PC-9 (cell line): ENCODE results near the gene FAM120B. TPM values are rescaled to one million over a fixed set of nuclear protein-coding genes. Genes with fewer than 3 reads are reported as not detected.

ENCODE experiments used
- BruUV-seq: library from RNA; stranded (reverse); fragments of 400-500 nt; replicated peaks from 2 replicates; lab custom pipeline; 2021; lab: Mats Ljungman, UMichigan
- CTCF ChIA-PET: fragments of 300-600 bp; sonication (Branson Sonifier 250); formaldehyde crosslinking; loops from one replicate; lab custom pipeline; 2022; ENCODE audit warnings: antibody characterized with exemption; lab: Charles Lee
- POLR2A ChIA-PET: fragments of 300-600 bp; sonication (Branson Sonifier 250); formaldehyde crosslinking; loops from one replicate; lab custom pipeline; 2022; ENCODE audit warnings: antibody characterized with exemption; ENCODE audit not compliant: unreplicated experiment; lab: Charles Lee
- DNase-seq, 2 experiments: peaks; one replicate each; pipeline versions ENCODE4 v3.0.0 to v3.0.0-alpha.2; 2015 to 2022; ENCODE audit warnings: mixed read lengths in 1 of 2
- H2AFZ ChIP-seq: fragments of 200-600 bp; sonication (generic); 2 replicates; pipeline ENCODE4 v1.8.1; 2017; ENCODE audit warnings: antibody characterized with exemption
- H3F3A ChIP-seq: fragments of 200-600 bp; sonication (generic); 2 replicates; pipeline ENCODE4 v1.8.1; 2017; ENCODE audit warnings: antibody characterized with exemption, mild to moderate bottlenecking, low read depth; ENCODE audit not compliant: insufficient read depth
- H3K27ac ChIP-seq: fragments of 200-600 bp; sonication (generic); 2 replicates; pipeline ENCODE4 v1.6.1; 2016; ENCODE audit warnings: mixed run types
- H3K27me3 ChIP-seq: fragments of 200-600 bp; sonication (generic); 2 replicates; pipeline ENCODE4 v1.6.1; 2016; ENCODE audit warnings: low read depth, mixed run types; ENCODE audit not compliant: insufficient read depth
- H3K36me3 ChIP-seq: fragments of 200-600 bp; sonication (generic); 2 replicates; pipeline ENCODE4 v1.6.1; 2016; ENCODE audit warnings: low read depth, mixed run types
- H3K4me1 ChIP-seq: fragments of 200-600 bp; sonication (generic); replicated peaks from 2 replicates; pipeline ENCODE4 v1.6.1; 2016; ENCODE audit warnings: mixed run types; ENCODE audit not compliant: insufficient read depth
- H3K4me2 ChIP-seq: fragments of 200-600 bp; sonication (generic); 2 replicates; pipeline ENCODE4 v1.6.1; 2017; ENCODE audit warnings: mixed run types
- H3K4me3 ChIP-seq: fragments of 200-600 bp; sonication (generic); 2 replicates; pipeline ENCODE4 v1.6.1; 2016; ENCODE audit warnings: mixed run types
- H3K79me2 ChIP-seq: fragments of 200-600 bp; sonication (generic); 2 replicates; pipeline ENCODE4 v1.6.1; 2017; ENCODE audit warnings: low read depth, mixed run types
- H3K9me2 ChIP-seq: fragments of 200-600 bp; sonication (generic); 2 replicates; pipeline ENCODE4 v1.8.1; 2017; ENCODE audit warnings: mild to moderate bottlenecking; ENCODE audit not compliant: insufficient read depth
- H3K9me3 ChIP-seq: fragments of 200-600 bp; sonication (generic); 2 replicates; pipeline ENCODE4 v1.8.1; 2016; ENCODE audit warnings: low read depth; ENCODE audit not compliant: insufficient read depth
- H4K20me1 ChIP-seq: fragments of 200-600 bp; sonication (generic); 2 replicates; pipeline ENCODE4 v1.8.1; 2017; ENCODE audit not compliant: insufficient read depth
- EZH2 ChIP-seq: fragments of 200-600 bp; sonication (generic); IDR thresholded peaks from 2 replicates; pipeline ENCODE4 v1.8.0; 2017; ENCODE audit warnings: antibody characterized with exemption, low read depth
- intact Hi-C: fragments of 100-400 bp; cut with micrococcal nuclease; formaldehyde crosslinking; loops from one replicate; pipeline ENCODE4 v1.10.0; 2022; ENCODE audit not compliant: unreplicated experiment
- total RNA-seq: library from RNA; stranded (reverse); gene quantifications from 2 replicates; pipeline ENCODE4 v1.2.3, GENCODE V29; 2021
- TF ChIP-seq, protein P1 (sequence below): fragments of 200-600 bp; sonication (generic); conservative IDR thresholded peaks from 2 replicates; pipeline ENCODE4 v1.6.1; 2017; ENCODE audit warnings: mixed run types, antibody characterized with exemption, mild to moderate bottlenecking, moderate library complexity

Gene FAM120B
- total RNA-seq, 1 experiment from 2014 or later, result 14.3 TPM

DNA sequence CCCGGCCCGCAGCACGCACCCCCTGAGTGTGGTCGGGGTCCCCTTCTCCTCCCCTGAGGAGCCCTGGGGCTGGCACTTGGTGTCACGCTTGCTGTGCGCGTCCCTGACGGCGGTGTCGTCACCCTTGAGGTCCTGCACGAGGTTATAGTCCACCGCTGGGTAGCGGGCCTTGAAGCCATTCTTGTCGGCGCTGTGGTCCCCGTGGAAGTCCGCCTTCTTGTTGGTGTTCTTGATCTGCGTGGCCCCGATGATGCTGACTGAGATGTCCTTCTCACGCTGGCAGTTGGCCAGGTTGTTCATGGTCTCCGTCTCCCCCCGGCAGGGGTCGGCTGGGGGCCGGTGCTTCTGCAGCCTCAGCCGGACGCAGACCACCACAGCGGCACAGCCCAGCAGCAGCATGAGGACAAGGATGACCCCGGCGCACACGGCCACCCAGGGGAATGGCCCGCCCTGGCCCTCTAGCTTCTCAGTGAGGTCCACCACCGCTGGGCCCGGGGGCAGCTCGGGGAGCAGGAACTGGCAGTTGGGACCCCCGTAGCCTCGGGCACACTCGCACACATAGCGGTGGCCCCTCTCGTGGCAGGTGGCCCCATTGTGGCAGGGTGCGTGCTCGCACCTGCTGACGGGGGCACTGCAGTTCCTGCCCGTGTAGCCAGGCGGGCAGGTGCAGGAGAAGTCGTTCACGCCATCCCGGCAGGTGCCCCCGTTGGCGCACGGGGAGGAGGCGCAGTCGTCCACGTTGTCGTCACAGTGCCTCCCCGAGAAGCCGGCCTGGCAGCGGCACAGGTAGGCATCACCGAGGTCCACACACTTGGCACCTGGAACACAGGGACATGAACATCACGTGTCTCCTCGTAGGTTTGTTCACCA, 23.1 kb upstream of the FAM120B start:
- Histone ChIP-seq H3K4me1 (no peaks in the 10 kb centered on the region), H3K4me2 (no peak overlapping the region), H2AFZ (no peak overlapping the region), H3K4me3 (no peak overlapping the region), H3K27me3 (peaks cover 88% of the 10 kb centered on the region), H3K36me3 (no peaks in the 10 kb centered on the region), H3F3A (no peaks in the 10 kb centered on the region), H4K20me1 (no peaks in the 10 kb centered on the region), H3K9me2 (no peaks in the 10 kb centered on the region), H3K9me3 (no peaks in the 10 kb centered on the region), H3K79me2 (no peaks in the 10 kb centered on the region), H3K27ac (no peak overlapping the region)
- ChIA-PET CTCF (no interaction called here), POLR2A (no interaction called here)
- intact Hi-C loops, result no loop called here
- no peak for TF ChIP-seq EZH2
- TF ChIP-seq, protein P1, sequence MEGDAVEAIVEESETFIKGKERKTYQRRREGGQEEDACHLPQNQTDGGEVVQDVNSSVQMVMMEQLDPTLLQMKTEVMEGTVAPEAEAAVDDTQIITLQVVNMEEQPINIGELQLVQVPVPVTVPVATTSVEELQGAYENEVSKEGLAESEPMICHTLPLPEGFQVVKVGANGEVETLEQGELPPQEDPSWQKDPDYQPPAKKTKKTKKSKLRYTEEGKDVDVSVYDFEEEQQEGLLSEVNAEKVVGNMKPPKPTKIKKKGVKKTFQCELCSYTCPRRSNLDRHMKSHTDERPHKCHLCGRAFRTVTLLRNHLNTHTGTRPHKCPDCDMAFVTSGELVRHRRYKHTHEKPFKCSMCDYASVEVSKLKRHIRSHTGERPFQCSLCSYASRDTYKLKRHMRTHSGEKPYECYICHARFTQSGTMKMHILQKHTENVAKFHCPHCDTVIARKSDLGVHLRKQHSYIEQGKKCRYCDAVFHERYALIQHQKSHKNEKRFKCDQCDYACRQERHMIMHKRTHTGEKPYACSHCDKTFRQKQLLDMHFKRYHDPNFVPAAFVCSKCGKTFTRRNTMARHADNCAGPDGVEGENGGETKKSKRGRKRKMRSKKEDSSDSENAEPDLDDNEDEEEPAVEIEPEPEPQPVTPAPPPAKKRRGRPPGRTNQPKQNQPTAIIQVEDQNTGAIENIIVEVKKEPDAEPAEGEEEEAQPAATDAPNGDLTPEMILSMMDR, result no peak
- BruUV-seq, result no TSS peak
- DNase-seq, result no peak

DNA sequence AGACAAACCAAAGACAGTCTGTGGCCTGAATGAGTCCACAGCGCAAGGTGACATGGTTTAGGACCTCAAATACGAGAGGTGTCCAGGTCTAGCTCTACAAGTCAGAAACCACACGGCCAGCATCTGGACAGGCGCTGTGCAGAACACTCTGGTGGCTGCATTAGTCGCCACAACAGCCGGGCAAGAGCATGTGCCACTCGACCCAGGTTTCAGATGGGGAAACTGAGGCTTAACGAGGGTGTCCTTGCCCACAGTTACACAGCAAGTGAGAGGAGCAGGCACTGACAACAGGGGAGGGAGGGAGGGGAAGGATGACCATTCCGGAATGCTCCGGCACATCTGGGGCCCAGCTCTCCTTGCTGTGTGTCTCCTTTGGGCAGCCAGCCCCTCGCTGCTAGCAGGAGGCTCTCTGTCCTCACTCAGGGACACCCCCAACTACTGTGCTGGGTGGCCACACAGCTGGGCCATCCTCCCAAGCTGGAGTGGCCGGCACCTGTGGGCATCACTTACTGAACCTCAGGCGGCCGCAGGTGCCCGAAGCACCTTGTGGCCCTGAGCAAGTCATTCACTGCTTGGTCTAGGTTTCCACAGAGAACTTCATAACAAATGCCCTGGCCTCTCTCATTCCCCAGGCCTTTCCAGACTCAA, 22.3 kb upstream of the FAM120B start:
- intact Hi-C loops, result no loop called here
- H3K36me3 ChIP-seq, result no peaks in the 10 kb centered on the region
- no peaks in the 10 kb centered on the region for H3F3A ChIP-seq

GRCh38 chr6:170284866-170285469, 21.6 kb upstream of the FAM120B start:
- TF ChIP-seq, protein P1, result no peak
- TF ChIP-seq EZH2, result no peak
- H3K27me3 ChIP-seq, result peaks cover 73% of the 10 kb centered on the region
- H3K9me3 ChIP-seq, result no peaks in the 10 kb centered on the region
- no peak for DNase-seq
- POLR2A ChIA-PET, result no interaction called here
- H3K36me3 ChIP-seq, result no peaks in the 10 kb centered on the region
- no TSS peak for BruUV-seq
- intact Hi-C loops, result no loop called here
- no peak overlapping the region for H3K27ac ChIP-seq
- H3K79me2 ChIP-seq, result no peaks in the 10 kb centered on the region
- H3K9me2 ChIP-seq, result no peaks in the 10 kb centered on the region
- no peaks in the 10 kb centered on the region for H3K4me1 ChIP-seq
- H3K4me2 ChIP-seq, result no peak overlapping the region
- H2AFZ ChIP-seq, result no peak overlapping the region
- H3K4me3 ChIP-seq, result no peak overlapping the region
- CTCF ChIA-PET, result no interaction called here
- H3F3A ChIP-seq, result no peaks in the 10 kb centered on the region
- H4K20me1 ChIP-seq, result no peaks in the 10 kb centered on the region

More for the DNA sequence above, 22.3 kb upstream of the FAM120B start:
- TF ChIP-seq EZH2, result no peak
- TF ChIP-seq, protein P1, result no peak
- H3K9me3 ChIP-seq, result no peaks in the 10 kb centered on the region
- ChIA-PET POLR2A (no interaction called here), CTCF (no interaction called here)
- no TSS peak for BruUV-seq
- no peaks in the 10 kb centered on the region for H3K9me2 ChIP-seq
- H4K20me1 ChIP-seq, result no peaks in the 10 kb centered on the region
- no peaks in the 10 kb centered on the region for H3K79me2 ChIP-seq
- no peaks in the 10 kb centered on the region for H3K4me1 ChIP-seq
- H2AFZ ChIP-seq, result no peak overlapping the region
- no peak overlapping the region for H3K4me2 ChIP-seq
- peaks cover 81% of the 10 kb centered on the region for H3K27me3 ChIP-seq
- no peak overlapping the region for H3K27ac ChIP-seq
- no peak overlapping the region for H3K4me3 ChIP-seq
- DNase-seq, result no peak
